Right renal cortex interstitium (tissue), 3 donors: ENCODE measurements around the gene KPNA1. TPM values are rescaled to one million over a fixed set of nuclear protein-coding genes. Genes with fewer than 3 reads are reported as not detected.
"Not testable (repeated sequence)": the region's sequence is repeated elsewhere in the genome, so short reads cannot be mapped to it uniquely, and the experiment has no call there.

Experiments used
- DNase-seq, 3 donors: peaks; one replicate each; pipeline ENCODE4 v3.0.0-alpha.2; 2013; ENCODE audit warnings: low read depth in 3 of 3, low spot score in 2 of 3
- polyA plus RNA-seq, 3 donors: library from polyadenylated mRNA; unstranded; fragments of 120-200 nt; gene quantifications; one replicate each; pipeline ENCODE4 v1.2.1, GENCODE V29; 2013; ENCODE audit not compliant: insufficient read length in 3 of 3

The KPNA1 gene
- polyA plus RNA-seq, 3 donors, result 47.2 to 51.6 (median 51.1) TPM

GRCh38 chr3:122523317-122523716 lies 8.6 kb upstream of the KPNA1 start:
- no peak for DNase-seq

GRCh38 chr3:122520861-122521260 lies 6.1 kb upstream of the KPNA1 start:
- no peak for DNase-seq

DNA sequence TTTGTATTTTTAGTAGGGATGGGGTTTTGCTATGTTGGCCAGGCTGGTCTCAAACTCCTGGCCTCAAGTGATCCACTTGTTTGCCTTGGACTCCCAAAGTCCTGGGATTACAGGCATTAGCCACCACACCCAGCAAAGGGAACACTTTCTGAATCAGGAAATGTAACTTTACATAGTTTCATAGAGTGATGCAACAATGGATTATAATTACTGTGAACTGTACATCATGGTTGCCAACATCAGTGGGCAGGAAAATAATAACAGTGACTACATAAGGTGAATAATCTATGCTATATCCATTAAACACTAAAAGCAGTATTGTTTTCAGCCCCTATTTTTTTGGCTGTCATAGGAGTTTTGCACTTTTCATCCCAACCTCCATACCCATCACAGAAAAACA lies 5.0 kb upstream of the KPNA1 start:
- no peak for DNase-seq

- no peak for DNase-seq
Observed at GRCh38 chr3:122516846-122517360, 2.2 kb upstream of the KPNA1 start.

DNA sequence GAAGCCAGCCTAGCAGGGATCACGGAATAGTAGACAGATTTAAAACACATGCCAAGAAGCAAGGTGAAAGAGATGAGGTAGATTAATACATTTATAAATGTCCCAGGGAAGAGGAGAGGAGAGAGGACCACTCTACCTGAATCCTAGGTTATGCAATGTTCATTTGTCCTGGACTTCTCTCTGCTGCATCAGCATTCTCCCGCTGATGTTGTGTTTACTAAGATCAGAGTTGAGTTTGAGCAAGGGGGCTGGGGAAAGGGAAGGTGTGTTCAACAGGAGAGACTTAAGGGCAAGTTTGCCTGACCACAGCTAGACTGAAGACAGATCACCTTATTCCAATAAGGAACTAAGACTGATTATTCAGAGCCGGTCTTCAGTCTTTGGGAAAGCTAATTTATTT lies 1.1 kb upstream of the KPNA1 start:
- no peak for DNase-seq

GRCh38 chr3:122515020-122515468 lies 305 bp upstream of the KPNA1 start:
- DNase-seq, result no peak

DNA sequence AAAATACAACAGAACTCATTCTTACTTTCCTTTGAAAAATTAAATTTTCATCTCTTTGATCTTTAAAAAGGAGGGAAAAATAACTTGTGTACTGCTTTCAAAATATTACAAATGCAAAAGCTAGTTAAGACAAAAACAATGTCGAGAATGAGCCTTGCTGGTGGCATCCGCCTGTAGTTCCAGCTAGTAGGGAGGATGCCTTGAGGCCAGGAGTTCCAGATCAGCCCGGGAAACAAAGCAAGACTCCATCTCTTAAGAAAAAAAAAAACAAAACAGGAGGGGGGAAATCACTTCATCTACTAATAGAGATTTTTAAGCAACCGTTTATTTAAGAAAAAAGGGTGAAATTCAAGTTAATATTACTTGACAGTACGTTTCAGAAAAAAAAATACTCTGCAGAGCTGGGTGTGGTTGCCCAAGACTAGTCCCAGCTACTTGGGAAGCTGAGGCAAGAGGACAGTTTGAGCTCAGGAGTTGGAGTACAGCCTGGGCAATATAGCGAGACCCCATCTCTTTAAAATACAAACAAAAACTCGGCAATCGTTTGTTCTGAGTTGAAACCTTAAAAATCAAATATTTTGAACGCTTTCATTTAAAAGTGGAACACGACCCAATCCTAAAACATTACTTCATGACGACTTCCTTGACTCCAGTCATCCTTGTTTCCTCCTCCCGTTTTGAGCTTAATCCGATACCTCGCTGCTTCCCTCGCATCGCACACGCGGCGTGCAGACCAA lies 1.2 kb downstream of the KPNA1 start:
- peak in 1 of 3 donors; percentile 53 for DNase-seq

- DNase-seq, result no peak
Observed at GRCh38 chr3:122512284-122512683, 2.5 kb downstream of the KPNA1 start.

DNA sequence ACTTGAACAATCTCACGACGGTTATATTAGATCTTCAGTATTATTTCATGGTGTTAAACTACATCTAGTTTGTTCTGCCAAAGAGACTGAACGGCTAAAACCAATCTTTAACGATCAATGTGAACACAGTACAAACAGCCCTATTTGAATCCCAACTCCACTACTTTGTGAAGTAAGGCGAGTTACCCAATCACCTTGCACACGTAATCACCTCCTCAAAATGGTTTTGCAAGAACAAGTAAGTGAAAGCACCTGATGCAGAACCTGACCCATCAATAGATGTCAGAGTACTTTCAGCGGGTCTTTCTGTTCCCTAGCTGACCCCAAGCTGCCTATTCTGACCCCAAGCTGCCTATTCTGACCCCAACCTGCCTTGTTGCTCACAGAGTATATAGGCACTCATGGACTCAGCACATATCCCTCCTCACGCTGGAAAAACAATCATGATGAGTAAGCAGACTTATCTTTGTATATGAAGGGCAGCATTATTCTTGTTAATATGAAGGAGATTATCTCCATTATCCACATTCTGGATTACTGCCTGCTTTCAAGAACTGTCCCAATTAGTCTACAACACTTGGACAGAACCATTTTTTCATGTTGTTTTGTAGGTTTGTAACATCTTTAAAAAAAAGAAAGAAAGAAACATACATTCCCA lies 3.7 kb downstream of the KPNA1 start:
- no peak for DNase-seq

- not testable (repeated sequence) for DNase-seq
Observed at GRCh38 chr3:122508944-122509343, 5.8 kb downstream of the KPNA1 start.

DNA sequence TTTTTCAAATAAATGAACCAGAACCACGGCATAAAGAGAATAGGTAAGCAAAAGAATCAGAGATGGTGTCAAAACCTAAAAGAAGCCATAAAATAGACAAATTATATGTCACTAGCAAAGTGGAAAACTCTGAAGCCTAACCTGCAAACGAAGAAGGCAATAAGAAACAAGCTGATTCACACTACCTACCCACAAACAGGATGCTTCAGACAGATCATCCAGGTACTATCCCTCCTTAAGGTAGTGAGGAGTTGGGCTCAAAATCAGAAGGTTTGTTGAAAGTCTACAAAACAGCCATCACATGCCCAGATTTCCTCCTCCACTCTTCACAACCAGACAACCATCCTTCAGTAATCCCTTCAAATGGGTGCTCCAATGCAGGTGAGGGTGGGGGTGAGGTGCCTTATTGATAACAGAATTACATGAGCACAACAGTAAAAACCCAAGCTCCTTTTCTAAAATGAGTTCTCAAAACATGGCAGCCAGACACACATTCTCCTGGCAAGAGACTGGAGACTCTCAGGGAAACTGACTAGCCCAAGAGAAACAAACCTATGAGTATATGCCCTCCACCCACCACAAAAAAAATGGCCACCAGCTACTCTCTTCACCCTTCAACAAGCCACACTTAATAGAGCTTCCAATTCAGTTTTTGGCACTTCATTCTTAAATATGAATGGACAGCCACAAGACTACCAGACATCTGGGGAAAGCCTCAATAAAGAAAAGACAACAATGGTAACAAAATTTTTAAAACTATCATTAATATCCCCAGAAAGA lies 6.4 kb downstream of the KPNA1 start:
- no peak for DNase-seq

DNA sequence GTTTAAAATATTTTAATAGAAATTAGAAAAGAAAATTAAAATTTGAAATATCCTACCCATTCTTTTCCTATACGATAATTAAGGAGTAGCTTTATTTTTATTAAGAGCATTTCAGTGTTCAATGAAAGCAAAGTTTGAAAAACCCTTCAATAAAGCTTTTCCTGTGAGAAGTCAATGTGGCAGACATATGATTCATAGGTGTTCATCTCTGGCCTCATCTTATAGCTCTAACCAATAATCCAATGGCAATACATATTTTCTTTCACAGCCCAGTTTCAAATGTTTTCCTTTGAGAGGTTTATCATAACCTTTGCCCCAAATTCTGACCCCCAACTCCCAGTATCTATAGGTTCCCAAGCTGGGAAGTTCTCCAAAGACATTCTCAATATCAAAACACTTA lies 8.3 kb downstream of the KPNA1 start:
- no peak for DNase-seq

- DNase-seq, result no peak
Observed at GRCh38 chr3:122505676-122506075, 9.1 kb downstream of the KPNA1 start.

- no peak for DNase-seq
Observed at GRCh38 chr3:122502941-122503340, 11.8 kb downstream of the KPNA1 start.

DNA sequence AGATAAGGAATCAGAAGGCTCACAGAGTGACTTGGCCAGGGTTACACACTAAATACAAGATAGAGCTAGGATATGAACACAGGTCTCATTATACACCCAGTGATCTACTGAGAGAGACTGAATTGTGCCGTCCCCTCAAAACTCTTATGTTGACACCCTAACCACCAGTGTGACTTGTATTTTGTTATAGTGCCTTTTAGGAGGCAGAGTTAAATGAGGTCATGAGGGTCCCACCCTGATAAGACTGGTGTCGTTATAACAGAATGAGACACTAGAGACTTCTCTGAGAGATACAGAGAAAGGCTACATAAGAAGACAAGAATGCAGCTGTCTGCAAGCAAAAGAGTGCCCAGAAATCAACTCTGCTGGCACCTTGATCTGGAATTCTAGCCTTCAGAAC lies 12.6 kb downstream of the KPNA1 start:
- no peak for DNase-seq

DNA sequence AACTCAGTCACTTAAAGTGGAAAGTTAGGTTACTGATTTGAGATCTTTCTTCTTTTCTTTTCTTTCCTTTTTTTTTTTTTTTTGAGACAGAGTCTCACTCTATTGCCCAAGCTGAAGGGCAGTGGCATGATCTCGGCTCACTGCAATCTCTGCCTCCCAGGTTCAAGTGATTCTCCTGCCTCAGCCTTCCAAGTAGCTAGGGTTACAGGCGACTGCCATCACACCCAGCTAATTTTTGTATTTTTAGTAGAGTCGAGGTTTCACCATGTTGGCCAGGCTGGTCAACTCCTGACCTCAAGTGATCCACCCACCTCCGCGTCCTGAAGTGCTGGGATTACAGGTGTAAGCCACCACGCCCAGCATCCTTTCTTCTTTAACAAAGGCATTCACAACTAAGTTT lies 13.8 kb downstream of the KPNA1 start:
- DNase-seq, result not testable (repeated sequence)

DNA sequence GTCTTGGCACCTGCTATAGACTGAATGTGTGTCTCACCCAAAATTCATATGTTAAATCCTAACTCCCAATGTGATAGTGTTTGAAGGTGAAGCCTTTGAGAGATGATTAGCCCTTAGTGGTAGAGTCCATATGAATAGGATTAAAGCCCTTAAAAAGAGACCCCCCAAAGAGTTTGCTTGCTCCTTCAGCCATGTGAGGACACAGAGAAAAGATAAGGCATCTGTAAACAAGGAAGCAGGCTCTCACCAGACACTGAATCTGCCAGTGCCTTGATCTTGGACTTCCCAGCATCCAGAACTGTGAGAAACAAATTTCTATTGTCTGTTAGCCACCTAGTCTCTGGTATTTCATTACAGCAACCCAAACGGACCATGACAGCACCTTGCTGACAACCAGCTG lies 16.6 kb downstream of the KPNA1 start:
- no peak for DNase-seq

- DNase-seq, result no peak
Observed at GRCh38 chr3:122497425-122497824, 17.3 kb downstream of the KPNA1 start.

- DNase-seq, result no peak
Observed at GRCh38 chr3:122496508-122496907, 18.2 kb downstream of the KPNA1 start.

DNA sequence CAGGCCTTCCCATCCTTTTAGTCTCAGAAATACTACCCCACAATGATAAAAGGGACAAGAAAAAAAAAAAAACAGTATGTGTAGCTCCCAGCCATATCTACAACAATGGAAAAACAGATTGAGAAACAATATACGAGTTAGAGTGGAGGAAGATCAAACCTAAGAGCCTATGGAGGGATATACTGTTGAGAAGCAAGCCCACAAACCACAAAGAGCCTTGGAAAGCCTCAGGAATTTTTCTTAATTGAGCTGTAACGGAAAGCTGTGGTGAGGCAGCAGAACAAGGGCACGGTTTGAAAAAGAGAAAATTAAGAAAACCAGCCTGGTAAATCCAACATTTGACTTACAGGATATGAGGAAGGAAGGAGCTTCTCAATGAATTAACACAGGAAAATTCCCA lies 21.4 kb downstream of the KPNA1 start:
- no peak for DNase-seq

- DNase-seq, result no peak
Observed at GRCh38 chr3:122488262-122488973, 26.3 kb downstream of the KPNA1 start.
